MCF 10A (cell line): Measurements from ENCODE around the gene MNAT1. TPM values are rescaled to one million over a fixed set of nuclear protein-coding genes. Genes with fewer than 3 reads are reported as not detected.

ENCODE experiments used
- BruUV-seq: library from RNA; stranded (reverse); fragments of 400-500 nt; replicated peaks from 2 replicates; lab custom pipeline; 2021; lab: Mats Ljungman, UMichigan
- CTCF ChIA-PET: fragments of 300-600 bp; sonication (Branson Sonifier 250); formaldehyde crosslinking; extraction: SDS; loops from one replicate; lab custom pipeline; 2021; ENCODE audit warnings: antibody characterized with exemption, inconsistent platforms; lab: Yijun Ruan, JAX
- POLR2A ChIA-PET: fragments of 300-600, 350-650 bp; sonication (Branson Sonifier 250); formaldehyde crosslinking; extraction: SDS; loops from one replicate; lab custom pipeline; 2020; ENCODE audit warnings: antibody characterized with exemption, inconsistent platforms; lab: Yijun Ruan, JAX
- DNase-seq: peaks from one replicate; pipeline ENCODE4 v3.0.0-alpha.2; 2018; ENCODE audit not compliant: unreplicated experiment
- H3K27ac Mint-ChIP-seq: one replicate; pipeline ENCODE4 v1.8.0; 2022; ENCODE audit warnings: mild to moderate bottlenecking, low read depth, mixed read lengths; ENCODE audit not compliant: unreplicated experiment
- H3K27me3 Mint-ChIP-seq: one replicate; pipeline ENCODE4 v1.8.0; 2022; ENCODE audit warnings: mixed read lengths; ENCODE audit not compliant: insufficient read depth, unreplicated experiment
- H3K36me3 Mint-ChIP-seq: one replicate; pipeline ENCODE4 v1.8.0; 2022; ENCODE audit warnings: mild to moderate bottlenecking, moderate library complexity, mixed read lengths; ENCODE audit not compliant: insufficient read depth, unreplicated experiment
- H3K4me1 Mint-ChIP-seq: one replicate; pipeline ENCODE4 v1.8.0; 2022; ENCODE audit warnings: mixed read lengths; ENCODE audit not compliant: insufficient read depth, unreplicated experiment
- H3K4me3 Mint-ChIP-seq: one replicate; pipeline ENCODE4 v1.8.0; 2022; ENCODE audit warnings: mild to moderate bottlenecking, moderate library complexity, mixed read lengths; ENCODE audit not compliant: unreplicated experiment
- H3K9me3 Mint-ChIP-seq: one replicate; pipeline ENCODE4 v1.8.0; 2022; ENCODE audit warnings: mixed read lengths; ENCODE audit not compliant: unreplicated experiment
- CTCF ChIP-seq: fragments of 200-600 bp; IDR thresholded peaks from one replicate; pipeline ENCODE4 v1.8.0; 2022; ENCODE audit warnings: antibody characterized with exemption, mild to moderate bottlenecking; ENCODE audit not compliant: unreplicated experiment
- intact Hi-C: fragments of 100-400 bp; cut with micrococcal nuclease; formaldehyde crosslinking; loops from 2 replicates; pipeline ENCODE4 v1.14.1; 2022
- total RNA-seq: library from RNA; stranded (reverse); gene quantifications from 2 replicates; pipeline ENCODE4 v1.2.3, GENCODE V29; 2022

MNAT1 gene
- total RNA-seq, 1 experiment from 2014 or later = 57.5 TPM

- H3K4me3 Mint-ChIP-seq = no peak overlapping the region
- peaks cover 6% of the 10 kb centered on the region for H3K4me1 Mint-ChIP-seq
- BruUV-seq = no TSS peak
- H3K36me3 Mint-ChIP-seq = peaks cover 5% of the 10 kb centered on the region
- no peaks in the 10 kb centered on the region for H3K9me3 Mint-ChIP-seq
- ChIA-PET CTCF (no interaction called here), POLR2A (no interaction called here)
- no peaks in the 10 kb centered on the region for H3K27me3 Mint-ChIP-seq
- no peak overlapping the region for H3K27ac Mint-ChIP-seq
- DNase-seq = no peak
- TF ChIP-seq CTCF = no peak
- intact Hi-C loops = no loop called here
These were observed 85.0 kb downstream of the MNAT1 start for GRCh38 chr14:60819575-60819974.

GRCh38 chr14:60838601-60839000, 104.0 kb downstream of the MNAT1 start:
- no peaks in the 10 kb centered on the region for H3K4me1 Mint-ChIP-seq
- H3K9me3 Mint-ChIP-seq = peaks cover 7% of the 10 kb centered on the region
- no peak overlapping the region for H3K27ac Mint-ChIP-seq
- intact Hi-C loops = no loop called here
- no peak for TF ChIP-seq CTCF
- peaks cover 14% of the 10 kb centered on the region for H3K36me3 Mint-ChIP-seq
- POLR2A ChIA-PET = no interaction called here
- DNase-seq = no peak
- no peak overlapping the region for H3K4me3 Mint-ChIP-seq
- H3K27me3 Mint-ChIP-seq = no peaks in the 10 kb centered on the region
- CTCF ChIA-PET = no interaction called here
- no TSS peak for BruUV-seq

- H3K27ac Mint-ChIP-seq = no peak overlapping the region
- POLR2A ChIA-PET = no interaction called here
- no peak for TF ChIP-seq CTCF
- H3K4me1 Mint-ChIP-seq = no peaks in the 10 kb centered on the region
- H3K4me3 Mint-ChIP-seq = no peak overlapping the region
- intact Hi-C loops = no loop called here
- no TSS peak for BruUV-seq
- no peaks in the 10 kb centered on the region for H3K27me3 Mint-ChIP-seq
- DNase-seq = no peak
- CTCF ChIA-PET = no interaction called here
- H3K9me3 Mint-ChIP-seq = peaks cover 7% of the 10 kb centered on the region
- H3K36me3 Mint-ChIP-seq = peaks cover 14% of the 10 kb centered on the region
These were observed 104.5 kb downstream of the MNAT1 start for GRCh38 chr14:60839057-60839456.

GRCh38 chr14:60839657-60840056, 105.1 kb downstream of the MNAT1 start:
- H3K9me3 Mint-ChIP-seq = peaks cover 7% of the 10 kb centered on the region
- H3K4me3 Mint-ChIP-seq = no peak overlapping the region

More at GRCh38 chr14:60839657-60840056, 105.1 kb downstream of the MNAT1 start:
- peaks cover 14% of the 10 kb centered on the region for H3K36me3 Mint-ChIP-seq
- BruUV-seq = no TSS peak
- H3K27ac Mint-ChIP-seq = no peak overlapping the region
- TF ChIP-seq CTCF = no peak
- intact Hi-C loops = no loop called here
- no peaks in the 10 kb centered on the region for H3K27me3 Mint-ChIP-seq
- no peak for DNase-seq
- no peaks in the 10 kb centered on the region for H3K4me1 Mint-ChIP-seq
- ChIA-PET POLR2A (no interaction called here), CTCF (no interaction called here)
